Testis (tissue), 3 donors: Measurements from ENCODE around the gene KIAA1671. TPM values are rescaled to one million over a fixed set of nuclear protein-coding genes. Genes with fewer than 3 reads are reported as not detected.

Experiments
- DNase-seq: peaks from one replicate; pipeline ENCODE4 v3.0.0-alpha.2; 2019
- H3K27ac ChIP-seq, 2 donors: fragments of 200-600 bp; sonication (generic); one replicate each; pipeline ENCODE4 v1.5.1; 2019
- H3K27me3 ChIP-seq: fragments of 200-600 bp; sonication (generic); one replicate; pipeline ENCODE4 v1.5.1; 2019
- H3K36me3 ChIP-seq: fragments of 200-600 bp; sonication (generic); one replicate; pipeline ENCODE4 v1.5.1; 2017; ENCODE audit warnings: low read depth; ENCODE audit errors: missing control alignments
- H3K4me1 ChIP-seq: fragments of 200-600 bp; sonication (generic); one replicate; pipeline ENCODE4 v1.5.1; 2019
- H3K4me3 ChIP-seq, 2 donors: fragments of 200-600 bp; sonication (generic); one replicate each; pipeline ENCODE4 v1.5.1; 2017 to 2019
- H3K9me3 ChIP-seq: fragments of 200-600 bp; sonication (generic); one replicate; pipeline ENCODE4 v1.5.1; 2017
- POLR2A ChIP-seq: fragments of 450-650 bp; IDR thresholded peaks from one replicate; pipeline ENCODE4 v1.6.1; 2017; ENCODE audit warnings: antibody characterized with exemption, mild to moderate bottlenecking, moderate library complexity
- WGBS, 2 donors: methylation state at CpG; one replicate each; pipeline ENCODE4 v1.1.5; 2018; 5-methylcytosine and 5-hydroxymethylcytosine counted together
- intact Hi-C: fragments of 100-400 bp; cut with DNase I; formaldehyde crosslinking; loops from one replicate; pipeline ENCODE4 v1.15.1; 2023; ENCODE audit warnings: low total_unique reads
- polyA plus RNA-seq: library from polyadenylated mRNA; stranded (reverse); fragments of 350-450 nt; fragmentation: Illumina TruSeq; extraction: RNeasy Lipid Tissue Mini Kit (QIAGEN cat#74804); gene quantifications from one replicate; pipeline ENCODE4 v1.2.3, GENCODE V29; 2014; ENCODE audit warnings: low read depth, low replicate concordance; ENCODE audit not compliant: insufficient read depth
- total RNA-seq, 2 donors: library from RNA; depleted of rRNA; stranded (reverse); fragments of >200 nt; gene quantifications; one replicate each; pipeline ENCODE4 v1.2.3, GENCODE V29; 2016
- TF ChIP-seq, protein P1 (sequence below), 3 experiments: fragments of 450-650 bp in 2 of 3; fragments of 200-600 bp in 1 of 3; sonication (generic) in 1 of 3; IDR thresholded peaks; one replicate each; pipeline ENCODE4 v1.5.1; 2016 to 2019; ENCODE audit warnings: antibody characterized with exemption in 3 of 3, mild to moderate bottlenecking in 2 of 3, moderate library complexity in 1 of 3

Gene KIAA1671
- total and polyA plus RNA-seq, 3 donors from 2014 or later: 16.8 to 28.6 (median 24.4) TPM

DNA sequence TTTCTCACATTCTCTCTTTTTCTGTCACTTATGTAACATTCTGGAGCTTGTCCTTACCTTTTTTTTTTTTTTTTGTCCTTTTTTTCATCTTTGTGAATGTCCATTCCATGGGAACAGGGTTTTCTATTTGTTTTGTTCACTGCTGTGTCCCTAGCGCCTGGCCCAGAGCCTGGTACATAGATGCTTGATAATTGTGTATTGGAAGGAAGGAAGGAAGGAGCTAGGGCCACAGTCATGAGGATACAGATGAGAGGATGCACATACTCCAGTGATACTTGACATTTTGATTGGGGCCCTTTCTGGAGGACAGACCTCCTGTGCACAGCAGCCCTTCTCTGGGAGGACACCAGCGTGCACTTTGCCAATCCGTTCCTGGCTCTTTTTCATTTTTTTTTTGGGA is 68.9 kb downstream of the KIAA1671 start:
- no peaks in the 10 kb centered on the region for H3K27me3 ChIP-seq
- no peak overlapping the region for H3K4me3 ChIP-seq
- H3K27ac ChIP-seq: no peak overlapping the region
- intact Hi-C loops: no loop called here
- H3K9me3 ChIP-seq: no peaks in the 10 kb centered on the region
- TF ChIP-seq, protein P1, sequence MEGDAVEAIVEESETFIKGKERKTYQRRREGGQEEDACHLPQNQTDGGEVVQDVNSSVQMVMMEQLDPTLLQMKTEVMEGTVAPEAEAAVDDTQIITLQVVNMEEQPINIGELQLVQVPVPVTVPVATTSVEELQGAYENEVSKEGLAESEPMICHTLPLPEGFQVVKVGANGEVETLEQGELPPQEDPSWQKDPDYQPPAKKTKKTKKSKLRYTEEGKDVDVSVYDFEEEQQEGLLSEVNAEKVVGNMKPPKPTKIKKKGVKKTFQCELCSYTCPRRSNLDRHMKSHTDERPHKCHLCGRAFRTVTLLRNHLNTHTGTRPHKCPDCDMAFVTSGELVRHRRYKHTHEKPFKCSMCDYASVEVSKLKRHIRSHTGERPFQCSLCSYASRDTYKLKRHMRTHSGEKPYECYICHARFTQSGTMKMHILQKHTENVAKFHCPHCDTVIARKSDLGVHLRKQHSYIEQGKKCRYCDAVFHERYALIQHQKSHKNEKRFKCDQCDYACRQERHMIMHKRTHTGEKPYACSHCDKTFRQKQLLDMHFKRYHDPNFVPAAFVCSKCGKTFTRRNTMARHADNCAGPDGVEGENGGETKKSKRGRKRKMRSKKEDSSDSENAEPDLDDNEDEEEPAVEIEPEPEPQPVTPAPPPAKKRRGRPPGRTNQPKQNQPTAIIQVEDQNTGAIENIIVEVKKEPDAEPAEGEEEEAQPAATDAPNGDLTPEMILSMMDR (IDR thresholded peaks at IDR 0.05): no peak
- TF ChIP-seq POLR2A: no peak
- H3K36me3 ChIP-seq: no peaks in the 10 kb centered on the region
- H3K4me1 ChIP-seq: peaks cover 12% of the 10 kb centered on the region
- no peak for DNase-seq
- 75 to 89% methylated on average over 3 of the region's 3 CpGs for WGBS, 2 donors

DNA sequence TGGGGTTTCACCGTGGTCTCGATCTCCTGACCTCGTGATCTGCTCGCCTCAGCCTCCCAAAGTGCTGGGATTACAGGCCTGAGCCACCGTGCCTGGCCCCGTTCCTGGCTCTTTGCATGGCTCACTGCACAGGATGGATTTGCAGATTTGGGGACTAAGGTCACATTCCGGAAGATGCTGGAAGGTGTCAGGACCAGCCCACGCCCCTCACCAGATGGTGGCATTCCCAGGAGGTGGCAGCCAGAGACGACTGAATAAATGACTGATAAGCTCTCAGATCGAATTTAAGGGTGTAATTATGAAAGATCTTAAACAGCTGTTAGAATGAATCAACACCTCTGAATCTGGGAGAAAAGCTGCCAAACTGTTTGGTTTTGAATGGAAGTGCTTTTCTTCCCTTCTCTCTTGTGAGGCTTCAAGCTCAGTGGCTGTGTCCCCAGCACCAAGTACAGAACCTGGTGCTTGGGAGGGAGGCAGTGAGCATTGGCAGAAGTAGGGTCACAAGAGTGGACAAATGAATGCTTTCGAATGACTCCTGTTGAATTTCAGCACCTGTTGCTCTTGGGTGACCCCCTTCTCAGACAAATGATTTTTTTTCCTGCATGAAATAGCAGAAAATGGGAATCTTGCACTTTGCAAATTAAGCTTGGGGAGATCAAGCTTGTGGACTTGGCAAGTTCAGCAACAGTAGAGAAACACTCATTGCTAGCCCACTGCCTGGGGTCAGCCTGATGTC is 69.6 kb downstream of the KIAA1671 start:
- DNase-seq: no peak
- TF ChIP-seq, protein P1 (IDR thresholded peaks at IDR 0.05): no peak
- no peak for TF ChIP-seq POLR2A
- H3K9me3 ChIP-seq: no peaks in the 10 kb centered on the region
- H3K36me3 ChIP-seq: no peaks in the 10 kb centered on the region
- WGBS, 2 donors: 72 to 81% methylated on average over 11 of the region's 11 CpGs
- H3K4me1 ChIP-seq: peaks cover 15% of the 10 kb centered on the region
- H3K4me3 ChIP-seq: no peak overlapping the region
- no peak overlapping the region for H3K27ac ChIP-seq
- intact Hi-C loops: no loop called here
- no peaks in the 10 kb centered on the region for H3K27me3 ChIP-seq

DNA sequence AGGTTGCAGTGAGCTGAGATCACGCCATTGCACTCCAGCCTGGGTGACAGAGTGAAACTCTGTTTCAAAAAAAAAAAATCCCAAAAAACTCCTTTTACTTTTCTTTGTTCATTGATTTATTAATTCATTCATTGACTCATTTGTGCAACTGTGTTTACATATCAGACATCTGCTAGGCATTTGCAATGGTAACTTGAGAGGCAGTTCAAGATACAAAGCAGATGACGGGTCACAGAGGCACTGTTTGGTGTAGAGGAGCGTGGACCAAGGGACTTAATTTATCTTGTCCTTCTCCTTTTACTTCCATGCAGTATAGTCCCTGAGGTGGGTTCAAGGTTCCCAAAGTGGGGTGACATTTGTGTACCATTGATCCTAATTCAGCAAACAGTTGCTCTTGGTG is 71.4 kb downstream of the KIAA1671 start:
- H3K27me3 ChIP-seq: no peaks in the 10 kb centered on the region
- no peaks in the 10 kb centered on the region for H3K36me3 ChIP-seq
- H3K4me3 ChIP-seq: no peak overlapping the region
- DNase-seq: no peak
- H3K27ac ChIP-seq: no peak overlapping the region
- intact Hi-C loops: no loop called here
- TF ChIP-seq POLR2A: no peak
- TF ChIP-seq, protein P1 (IDR thresholded peaks at IDR 0.05): no peak
- peaks cover 19% of the 10 kb centered on the region for H3K4me1 ChIP-seq
- no peaks in the 10 kb centered on the region for H3K9me3 ChIP-seq
- WGBS, 2 donors: 86 to 93% methylated on average over 3 of the region's 3 CpGs

DNA sequence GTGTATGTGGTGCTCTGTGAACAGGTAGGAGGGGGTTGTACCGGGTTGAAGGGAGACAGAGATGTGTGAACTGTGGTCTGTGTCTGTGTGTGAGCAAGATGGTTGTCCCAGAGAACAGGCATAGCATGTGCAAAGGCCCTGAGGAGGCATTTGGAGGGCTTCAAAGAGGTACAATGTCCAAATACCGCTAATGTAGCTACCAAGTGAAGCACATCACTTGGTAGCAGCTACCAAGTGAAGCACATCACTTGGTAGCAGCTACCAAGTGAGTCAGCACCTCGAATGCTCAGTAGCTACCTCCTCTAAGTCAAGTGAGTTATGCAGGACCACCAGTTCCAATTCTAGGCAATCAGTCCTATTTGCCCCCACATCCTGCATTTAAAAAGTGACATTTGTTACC is 72.4 kb downstream of the KIAA1671 start:
- DNase-seq: no peak
- 85 to 89% methylated on average over 3 of the region's 3 CpGs for WGBS, 2 donors
- intact Hi-C loops: no loop called here
- Histone ChIP-seq H3K36me3 (no peaks in the 10 kb centered on the region), H3K4me1 (peaks cover 19% of the 10 kb centered on the region), H3K27ac (no peak overlapping the region), H3K4me3 (no peak overlapping the region), H3K27me3 (no peaks in the 10 kb centered on the region), H3K9me3 (no peaks in the 10 kb centered on the region)
- TF ChIP-seq POLR2A: no peak
- TF ChIP-seq, protein P1 (IDR thresholded peaks at IDR 0.05): no peak
